ENCODE data around the gene RALGPS1.

The RALGPS1 gene

DNA sequence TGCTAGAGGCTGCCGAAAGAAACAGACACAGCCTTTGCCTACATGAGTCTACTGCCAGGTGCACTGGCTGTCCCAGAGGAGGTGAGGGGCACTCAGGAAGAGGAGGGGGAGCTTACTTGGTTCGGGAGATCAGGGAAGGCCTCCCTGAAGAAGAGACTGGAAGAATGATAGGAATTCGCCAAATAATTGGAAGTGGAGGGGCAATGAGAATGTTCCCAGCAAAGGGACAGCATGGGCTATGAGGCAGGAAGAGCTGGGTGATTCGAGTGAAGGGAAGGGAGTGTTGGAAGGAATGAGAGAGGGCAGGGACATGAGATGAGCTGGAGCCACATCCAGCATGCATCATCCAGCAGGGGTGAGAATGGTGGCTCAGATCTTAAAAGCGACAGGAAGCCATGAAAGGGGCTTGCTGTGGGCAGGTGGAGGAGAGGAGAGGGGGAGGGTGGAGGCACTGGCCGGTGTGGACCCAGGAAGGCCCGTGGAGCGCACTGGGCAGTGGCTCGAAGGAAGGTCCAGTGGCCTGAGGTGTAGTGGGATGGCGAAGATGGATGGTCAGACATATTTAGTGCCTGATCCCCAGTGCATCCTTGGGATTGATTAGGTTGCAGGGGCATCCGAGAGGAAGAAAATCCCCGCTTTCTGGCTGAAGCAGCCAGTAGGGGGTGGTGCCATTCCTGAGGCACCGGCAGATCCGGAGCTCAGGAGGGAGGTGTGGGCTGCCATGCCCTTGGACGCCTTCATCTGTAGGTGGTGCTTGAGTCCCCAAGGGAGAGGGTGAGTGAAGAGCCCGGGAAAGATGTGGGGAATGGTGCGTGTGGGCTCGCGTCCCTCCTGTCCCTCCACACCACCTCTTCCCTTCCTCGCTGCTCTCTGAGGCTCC, 296.5 kb downstream of the RALGPS1 start:
- no peak for DNase-seq

DNA sequence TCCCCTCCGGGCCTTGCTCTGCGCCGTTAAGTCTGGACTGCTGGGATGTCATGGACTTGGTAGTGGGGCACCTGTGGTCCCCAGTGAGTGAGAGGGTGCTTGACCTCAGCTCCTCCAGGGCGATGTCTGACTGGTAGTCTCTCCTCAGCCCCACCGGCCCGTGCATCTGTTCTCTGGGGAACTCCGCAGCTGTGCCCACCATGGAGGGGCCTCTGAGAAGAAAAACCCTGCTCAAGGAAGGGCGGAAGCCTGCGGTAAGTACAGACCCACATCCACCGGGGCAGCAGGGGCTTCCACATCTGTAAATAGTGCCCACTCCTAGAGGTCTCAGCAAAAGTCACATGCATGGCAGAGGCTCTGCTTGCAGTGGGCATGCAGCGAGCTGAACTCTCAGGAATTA, 297.4 kb downstream of the RALGPS1 start:
- no peak for DNase-seq

DNA sequence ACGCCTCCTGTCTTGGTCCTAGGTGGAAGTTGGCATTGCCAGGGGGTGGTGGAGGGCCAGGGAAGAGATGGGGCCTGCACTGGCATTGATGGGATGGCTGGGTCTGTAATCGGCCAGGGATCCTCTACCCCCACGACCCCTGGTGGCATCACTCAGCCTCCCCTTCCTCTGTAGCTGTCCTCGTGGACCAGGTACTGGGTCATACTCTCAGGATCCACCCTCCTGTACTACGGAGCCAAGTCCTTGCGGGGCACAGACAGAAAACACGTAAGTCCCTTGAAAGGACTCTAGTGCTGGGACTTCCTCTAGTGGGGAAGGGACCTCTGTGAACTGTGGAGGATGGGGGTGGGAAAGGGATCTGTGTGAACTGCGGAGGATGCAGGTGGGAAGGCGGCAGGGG, 297.9 kb downstream of the RALGPS1 start:
- no peak for DNase-seq

DNA sequence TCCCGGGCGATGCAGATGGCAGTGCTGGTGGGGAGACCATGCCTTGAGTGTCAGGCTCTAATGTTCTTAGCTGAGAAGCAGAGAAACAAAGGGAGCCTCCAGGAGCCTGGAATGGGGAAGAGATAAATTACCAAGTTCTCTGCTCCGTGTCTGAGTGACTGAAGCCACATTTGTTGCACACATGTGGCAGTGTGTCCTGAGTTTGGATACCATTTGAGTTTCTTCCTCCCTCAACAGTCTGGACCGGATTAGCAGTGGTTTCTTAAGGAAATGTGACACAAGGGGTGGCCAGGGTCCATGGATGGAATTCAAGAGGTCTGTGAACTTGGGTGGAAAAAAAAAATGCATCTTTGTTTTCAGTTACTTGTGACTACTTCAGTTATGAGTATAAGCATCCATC, 299.3 kb downstream of the RALGPS1 start:
- DNase-seq: no peak

DNA sequence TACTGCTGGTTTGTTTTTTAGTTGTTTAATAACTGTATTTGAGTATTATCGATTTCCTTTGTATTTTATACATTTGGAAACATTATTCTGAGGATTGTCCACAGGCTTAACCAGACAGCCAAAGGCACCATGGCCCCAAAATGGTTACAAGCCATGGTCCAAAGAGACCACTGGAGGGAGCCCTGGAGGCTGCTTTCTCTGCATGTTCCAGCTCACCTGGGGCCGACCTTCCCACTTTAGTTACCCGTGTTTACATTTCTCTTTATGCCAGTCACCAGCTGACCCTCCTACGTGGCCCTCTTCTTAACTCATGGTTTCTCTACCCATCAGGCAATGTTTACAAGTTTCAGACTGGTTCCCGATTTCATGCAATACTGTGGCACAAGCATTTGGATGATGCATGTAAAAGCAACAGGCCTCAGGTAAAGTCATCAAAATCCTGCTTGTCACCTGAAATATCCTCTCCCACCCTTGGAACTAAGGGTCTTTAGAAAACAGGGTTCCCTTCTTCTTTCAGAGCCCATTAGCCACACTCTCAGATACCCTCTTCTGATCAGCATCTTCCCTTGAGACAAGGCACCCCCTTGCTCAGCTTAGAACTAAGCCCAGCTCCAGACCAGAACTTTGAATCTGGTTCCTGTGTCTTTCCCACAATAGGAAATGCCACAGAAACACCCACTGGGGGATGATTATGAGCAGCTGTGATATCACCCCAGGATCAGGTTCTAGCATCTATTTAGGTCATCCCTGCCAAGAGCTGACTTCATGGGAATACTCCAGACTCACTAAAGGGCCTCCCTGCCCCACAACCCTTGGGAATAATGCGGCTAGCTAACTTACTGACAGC, 300.1 kb downstream of the RALGPS1 start:
- peak; percentile 60 for DNase-seq

DNA sequence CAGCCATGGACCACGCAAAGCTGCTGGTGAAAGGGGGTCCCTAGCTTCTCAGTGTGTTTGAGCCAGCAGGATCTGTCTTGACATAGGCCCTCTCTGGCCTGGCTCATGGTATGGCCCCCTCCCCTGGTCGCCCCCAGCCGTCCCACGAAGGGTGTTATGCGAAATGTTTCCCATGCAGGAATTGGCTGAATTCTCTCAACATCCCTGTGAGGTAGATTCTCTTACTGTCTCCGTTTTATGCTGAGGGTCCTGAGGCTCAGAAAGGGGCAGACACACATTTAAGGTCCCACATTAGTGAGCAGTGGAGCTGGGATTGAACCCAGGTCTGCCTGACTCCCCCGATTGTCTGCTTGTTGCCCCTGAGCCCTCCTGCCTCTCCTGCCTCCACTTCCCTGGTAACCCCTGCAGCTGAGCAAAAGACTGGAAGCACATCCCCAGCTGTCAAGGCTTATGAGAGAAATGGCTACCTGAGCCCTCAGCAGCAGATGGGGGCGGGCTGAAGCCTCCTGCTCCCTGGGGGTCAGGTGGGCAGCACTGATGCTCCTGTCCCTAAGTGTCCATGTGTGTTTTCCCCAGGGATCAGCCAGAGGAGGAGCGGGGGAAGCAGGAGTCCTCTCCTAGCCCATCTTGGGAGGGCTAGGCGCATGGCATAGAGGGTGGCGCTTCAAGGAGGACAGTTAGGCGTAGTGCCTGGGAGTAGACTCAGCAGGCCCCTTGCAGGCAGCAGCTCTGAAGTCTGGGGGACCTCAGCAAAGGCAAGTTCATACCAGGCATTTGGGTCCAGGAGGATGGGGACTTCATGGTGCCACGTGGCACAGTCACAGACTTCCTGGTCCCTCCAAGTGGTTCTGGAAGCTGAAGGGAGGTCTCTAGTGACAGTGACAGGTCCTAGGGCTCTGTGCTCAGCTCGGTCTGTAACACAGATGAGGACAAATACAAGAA, 301.0 kb downstream of the RALGPS1 start:
- DNase-seq: no peak

DNA sequence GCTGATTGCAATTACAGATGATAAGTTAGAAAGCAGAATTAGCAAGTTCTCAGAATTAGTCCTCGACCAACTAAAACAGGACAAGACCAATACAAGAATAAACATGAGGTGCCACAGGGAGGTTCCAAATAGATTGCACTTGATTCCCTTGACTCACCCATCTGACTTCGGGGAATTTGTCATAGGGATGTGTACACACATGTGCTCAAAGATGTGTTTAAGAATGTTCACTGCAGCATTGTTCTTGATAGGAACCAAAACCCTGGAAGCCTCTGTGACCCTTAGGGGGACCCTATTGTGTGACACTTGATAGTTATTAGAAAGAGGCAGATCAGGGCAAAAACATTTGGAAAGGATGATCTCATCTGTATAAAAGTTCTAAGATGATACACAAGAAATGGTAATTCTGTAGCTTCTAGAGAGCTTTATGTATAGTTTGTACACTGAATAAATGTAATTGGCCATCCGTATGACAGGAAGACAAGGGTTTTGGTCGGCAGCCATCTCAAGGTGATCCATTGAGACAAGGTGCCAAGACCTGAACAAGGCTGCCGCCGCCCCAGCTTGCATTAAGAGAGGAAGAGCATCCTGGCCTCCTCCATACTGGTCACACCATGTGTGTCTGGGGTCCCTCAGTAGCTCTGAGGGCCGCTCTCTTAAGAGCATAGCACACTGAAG, 301.8 kb downstream of the RALGPS1 start:
- no peak for DNase-seq

DNA sequence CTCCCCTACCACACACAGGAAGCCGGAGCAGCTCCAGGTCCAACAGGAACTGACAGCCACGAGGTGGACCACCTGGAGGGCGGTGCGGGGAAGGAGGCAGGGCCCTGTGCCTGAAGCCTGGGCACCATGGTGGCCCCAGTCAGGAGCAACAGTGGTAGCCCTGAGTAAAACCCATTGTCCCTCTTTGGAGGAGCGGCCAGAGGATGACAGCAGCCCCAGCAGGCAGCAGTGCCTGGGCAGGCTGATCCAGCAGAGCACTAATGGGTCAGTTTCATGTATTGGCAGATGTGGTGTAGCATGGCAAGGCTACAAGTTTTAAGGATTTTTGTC, 302.3 kb downstream of the RALGPS1 start:
- DNase-seq: no peak

DNA sequence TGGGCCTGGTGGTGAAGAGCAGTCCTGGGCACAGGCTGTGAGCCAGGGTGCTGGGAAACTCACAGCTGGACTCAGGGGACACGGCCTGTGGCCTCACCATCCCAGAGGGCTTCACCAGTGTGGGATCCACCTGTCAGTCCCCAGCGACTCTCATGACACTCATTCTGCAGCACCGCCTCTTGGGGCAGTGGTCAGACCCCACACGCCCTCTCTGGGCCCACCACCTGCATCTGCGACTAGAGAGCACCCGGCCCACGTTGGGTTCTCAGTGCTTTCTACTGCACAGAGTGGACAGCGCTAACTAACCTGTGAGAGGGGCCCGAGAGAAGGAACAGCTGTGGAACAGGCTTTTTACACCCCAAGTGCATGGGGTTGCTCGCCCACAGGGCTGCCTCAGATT, 304.2 kb downstream of the RALGPS1 start:
- no peak for DNase-seq

DNA sequence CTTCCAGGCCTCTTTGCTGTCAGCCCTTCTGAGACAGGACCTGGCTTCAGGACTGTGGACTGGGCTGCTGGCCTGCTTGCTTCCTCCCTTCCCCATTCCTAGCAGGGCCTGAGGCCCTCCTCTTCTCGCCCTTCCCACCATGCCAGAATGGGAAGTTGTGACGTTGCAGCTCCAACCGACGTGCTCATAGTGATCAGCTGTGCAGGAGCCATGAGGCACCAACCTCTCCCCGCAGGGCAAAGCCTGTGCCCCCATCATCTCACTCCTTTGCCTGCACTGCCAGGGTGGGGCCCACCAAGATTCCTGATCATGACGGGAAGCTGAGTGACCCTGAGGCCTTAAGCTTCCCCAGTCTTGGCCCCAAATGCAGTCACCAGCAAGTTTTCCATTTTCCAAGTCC, 304.9 kb downstream of the RALGPS1 start:
- DNase-seq: no peak

DNA sequence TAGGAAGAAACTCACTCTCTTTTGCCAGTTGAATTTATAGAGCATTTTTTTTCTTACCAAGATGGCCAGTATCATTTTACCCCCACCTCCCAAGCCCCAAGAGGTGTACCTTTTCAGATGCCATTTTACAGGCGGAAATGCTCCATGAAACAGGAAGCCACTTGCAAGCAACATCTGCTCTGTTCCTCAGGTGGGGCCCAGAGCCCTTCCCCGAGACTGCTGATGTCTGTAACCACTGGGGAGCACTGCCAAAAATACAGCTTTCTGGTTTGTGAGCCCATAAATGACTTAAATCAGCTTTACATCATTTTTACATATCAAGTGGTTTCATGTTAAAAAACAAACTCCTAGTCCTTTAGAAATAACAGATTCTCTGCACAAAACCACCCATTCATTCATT, 307.1 kb downstream of the RALGPS1 start:
- DNase-seq: no peak

DNA sequence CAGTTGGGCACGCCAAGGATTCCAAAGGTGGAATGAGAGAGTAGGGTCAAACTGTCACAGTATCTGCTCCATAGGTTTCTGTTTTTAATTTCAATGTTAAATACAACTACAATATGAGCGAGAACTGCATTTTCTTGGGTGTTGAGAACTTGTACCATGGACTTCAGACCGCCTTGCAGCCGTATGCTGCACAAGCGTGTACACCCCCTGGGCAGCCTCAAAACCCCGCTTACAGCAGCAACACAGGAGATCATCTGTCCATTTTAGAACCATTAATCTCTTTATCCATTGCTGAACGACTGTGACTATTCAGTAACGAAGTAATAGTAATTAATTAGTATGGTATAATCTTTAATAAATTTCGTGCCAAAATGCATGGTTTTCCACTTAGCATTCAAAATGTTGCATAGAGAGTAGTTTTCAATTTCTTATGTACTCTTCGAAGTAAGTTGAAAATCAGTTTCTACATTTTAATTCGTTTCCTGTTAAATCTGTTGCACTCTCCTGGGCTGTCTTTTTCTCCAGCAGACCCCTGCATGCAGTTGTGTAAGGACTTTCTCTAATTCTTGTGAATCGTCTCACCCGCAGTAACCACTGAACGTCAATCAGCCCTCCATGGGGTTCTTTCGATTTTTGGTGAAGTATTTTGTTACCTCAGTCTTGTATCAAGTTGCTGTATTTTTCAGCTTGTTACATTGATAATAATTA, 308.0 kb downstream of the RALGPS1 start:
- DNase-seq: no peak

DNA sequence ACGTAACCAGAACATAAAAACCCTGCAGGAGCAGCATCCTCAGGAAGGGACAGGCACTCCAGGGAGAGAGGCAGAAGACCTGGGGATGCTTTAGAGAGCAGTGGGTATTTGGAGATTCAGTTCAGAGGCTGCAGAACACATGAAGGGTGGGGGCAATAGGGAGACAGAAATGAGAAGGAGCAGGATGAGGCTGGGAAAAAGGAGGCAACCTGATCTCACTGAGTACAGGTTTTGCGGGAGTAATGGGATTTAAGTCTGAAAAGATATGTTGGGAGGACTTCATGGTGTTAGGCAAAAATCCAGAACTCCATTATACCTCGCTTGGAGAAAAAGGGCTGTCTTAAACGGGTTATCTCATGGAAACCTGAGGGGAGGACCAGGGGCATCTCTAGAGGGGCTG, 308.7 kb downstream of the RALGPS1 start:
- DNase-seq: no peak

DNA sequence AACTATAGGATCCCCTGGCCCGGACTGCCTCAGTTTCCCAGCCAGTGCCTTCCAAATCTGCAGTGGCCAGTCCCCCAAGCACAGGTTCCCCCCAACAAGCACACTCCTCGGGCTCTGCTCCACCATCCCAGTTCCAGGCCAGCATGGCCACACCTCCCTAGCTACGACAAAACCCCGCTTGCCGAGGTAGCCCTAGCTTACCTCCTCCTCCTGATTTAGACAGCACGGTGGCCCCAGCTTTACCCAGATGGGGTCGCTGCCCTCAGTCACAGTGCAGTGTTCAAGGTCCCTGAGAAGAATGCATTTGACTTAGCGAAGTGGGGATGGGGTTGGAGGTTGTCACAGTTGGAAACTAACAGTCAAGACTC, 309.2 kb downstream of the RALGPS1 start:
- DNase-seq: no peak

DNA sequence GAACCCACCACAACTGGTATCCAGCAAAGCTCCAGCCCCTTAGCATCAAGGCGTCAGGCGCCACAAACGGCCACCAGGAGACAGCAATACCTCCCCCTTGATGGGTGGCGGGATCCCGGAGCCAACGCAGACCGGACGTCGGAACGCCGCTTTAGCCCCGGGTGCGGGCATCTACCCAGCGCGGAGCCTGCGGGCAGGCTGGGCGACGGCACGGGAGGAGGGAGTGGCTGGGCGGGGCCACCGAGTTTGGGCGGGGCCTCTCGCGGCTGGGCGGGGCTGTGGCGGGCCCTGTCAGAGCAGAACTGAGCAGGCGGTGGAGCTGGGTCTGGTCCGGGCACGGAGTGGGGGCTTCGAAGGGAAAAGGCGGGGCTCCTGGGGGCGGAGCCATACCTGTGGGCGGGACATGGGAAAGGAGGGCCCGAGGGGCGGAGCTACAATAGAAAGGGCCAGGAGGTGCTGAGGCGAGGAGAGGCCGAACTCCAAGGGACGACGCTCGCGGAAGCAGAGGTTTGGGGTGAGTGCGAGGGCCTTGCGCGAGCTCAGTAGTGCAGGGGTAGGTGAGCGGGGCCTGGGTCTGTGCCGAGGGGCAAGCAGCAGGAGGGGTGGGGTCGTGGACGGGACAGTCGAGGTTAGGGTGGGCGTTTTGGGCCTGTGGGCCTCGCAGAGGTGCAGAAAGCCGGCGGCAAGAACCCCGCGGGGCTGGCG, 309.7 kb downstream of the RALGPS1 start:
- DNase-seq: peak; percentile 83

DNA sequence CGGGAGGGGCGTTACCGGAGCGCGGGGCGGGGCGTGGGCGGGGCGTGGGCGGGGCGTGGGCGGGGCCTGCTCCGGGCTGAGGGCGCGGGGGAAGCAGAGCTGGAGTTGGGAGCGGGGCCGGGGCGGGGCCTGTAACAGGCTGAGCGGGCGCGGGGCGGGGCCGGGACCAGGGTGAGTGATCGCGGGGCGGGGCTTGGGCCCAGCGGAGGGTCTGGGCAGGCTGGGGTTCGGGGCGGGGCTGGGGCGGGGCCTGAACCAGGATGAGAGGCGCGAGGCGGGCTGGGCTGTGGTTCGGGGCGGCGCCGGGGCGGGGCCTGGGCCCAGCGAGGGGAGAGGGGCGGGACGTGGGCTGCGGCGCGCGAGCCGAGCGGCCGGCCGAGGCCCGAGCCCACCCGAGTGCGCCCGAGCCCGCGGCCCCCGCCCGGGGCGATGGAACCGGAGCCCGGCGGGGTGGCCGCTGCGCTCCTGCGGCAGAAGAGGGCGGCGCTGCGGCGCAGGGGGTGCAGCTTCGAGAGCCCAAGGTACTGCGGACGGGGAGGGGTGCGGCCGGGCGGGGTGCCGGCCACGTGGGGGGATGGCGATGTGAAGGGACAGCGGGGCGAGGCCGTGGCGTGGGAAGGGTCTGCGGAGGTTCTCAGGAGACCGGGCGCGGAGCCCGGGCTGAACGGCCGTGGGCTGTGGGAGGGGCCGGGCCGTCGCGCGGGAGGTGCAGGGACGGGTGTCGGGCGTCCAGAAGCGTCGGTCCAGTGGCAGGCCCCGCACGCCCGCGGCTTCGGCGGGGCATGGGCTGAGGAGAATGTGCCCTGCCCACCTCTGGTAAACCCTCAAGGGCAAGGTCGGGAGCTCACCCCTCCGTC, 310.5 kb downstream of the RALGPS1 start:
- peak; percentile 90 for DNase-seq

DNA sequence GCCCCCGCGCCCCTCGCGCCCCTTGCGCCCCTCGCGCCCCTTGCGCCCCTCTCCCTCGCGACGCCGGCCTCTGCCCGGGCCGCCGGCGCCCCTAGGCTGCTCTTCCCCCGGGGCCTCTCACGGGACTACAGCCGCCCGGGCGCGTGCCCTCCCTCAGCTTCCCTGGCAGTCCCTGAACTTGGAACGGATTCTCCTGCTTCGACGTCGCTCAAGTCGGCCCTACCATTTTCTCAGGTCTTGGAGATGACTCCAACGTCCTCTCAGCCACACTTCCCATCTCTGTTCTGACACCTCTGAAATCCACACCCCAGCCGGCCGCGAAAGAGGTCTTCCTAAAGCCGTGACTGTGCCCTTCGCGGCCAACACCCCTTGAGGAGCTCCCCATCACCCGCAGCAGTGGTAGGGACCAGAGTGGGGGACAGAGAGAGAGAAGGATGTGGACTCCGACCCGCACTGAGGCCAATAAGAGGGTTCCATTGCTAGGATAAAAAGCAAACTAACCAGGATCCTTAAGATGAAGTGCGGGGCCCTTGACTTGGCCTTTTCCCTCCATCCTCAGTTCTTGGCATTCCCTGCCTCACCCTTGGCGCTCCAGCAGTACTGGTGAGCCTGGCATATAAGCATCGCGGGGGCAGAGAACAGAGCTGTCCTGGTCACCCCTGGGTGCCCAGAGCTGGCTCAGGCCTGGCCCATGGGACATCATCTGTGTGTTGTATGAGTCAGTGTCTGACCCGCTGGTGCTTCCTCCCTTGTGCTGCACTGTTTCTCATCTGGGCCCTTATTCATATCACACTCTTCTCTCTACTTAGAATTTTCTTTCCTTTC, 311.4 kb downstream of the RALGPS1 start:
- DNase-seq: no peak

DNA sequence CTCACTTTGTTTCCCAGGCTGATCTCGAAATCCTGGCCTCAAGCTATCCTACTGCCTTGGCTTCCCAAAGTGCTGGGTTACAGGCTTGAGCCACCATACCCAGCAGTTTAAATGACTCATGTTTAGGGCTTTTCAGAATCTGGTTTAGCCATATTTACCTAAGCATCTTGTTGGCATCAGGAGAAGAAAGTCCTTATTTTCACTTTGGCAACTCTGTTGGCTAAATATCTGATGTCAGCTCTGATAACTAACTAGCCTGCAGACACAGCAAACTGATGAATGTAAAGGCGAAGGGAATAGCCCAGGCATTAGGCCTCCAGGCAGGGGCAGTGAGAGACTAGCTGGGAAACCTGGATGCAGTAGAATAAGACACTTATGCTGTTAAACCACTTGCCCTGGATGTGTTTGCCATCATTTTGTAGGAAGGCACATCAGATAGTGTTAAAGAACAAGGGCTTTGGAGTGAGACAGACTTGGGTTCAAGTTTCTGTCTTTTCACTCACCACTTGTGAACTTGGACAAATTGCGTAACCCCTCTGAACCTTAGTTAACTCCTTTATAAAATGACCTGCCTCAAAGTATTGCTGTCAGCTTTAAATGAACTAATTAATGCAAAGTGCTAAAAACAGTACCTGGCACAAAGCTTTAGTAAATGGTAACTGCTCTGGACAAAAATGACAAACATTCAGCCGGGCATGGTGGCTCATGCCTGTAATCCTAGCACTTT, 315.3 kb downstream of the RALGPS1 start:
- DNase-seq: no peak

DNA sequence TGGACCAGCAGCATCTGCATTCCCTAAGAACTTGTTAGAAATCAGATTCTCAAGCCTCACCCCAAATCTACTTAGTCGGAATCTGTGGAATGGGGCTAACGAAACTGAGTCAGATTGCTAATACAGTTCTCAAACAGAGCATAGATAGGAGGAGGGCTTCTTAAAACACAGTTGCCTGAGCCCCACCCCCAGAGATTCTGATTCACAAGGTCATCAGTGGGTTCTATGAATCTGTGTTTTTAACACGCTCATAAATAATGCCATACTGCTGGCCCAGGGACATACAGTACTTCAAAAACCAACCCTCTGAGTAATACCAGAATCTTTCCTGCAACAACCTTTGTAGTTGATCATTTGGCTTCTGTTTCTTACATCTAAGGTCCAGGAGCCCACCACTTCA, 317.1 kb downstream of the RALGPS1 start:
- no peak for DNase-seq

All from fibroblast of skin of right biceps (primary cell).